Measurements from ENCODE around the gene ATP10A. TPM values are rescaled to one million over a fixed set of nuclear protein-coding genes. Genes with fewer than 3 reads are reported as not detected.

The ATP10A gene
- total RNA-seq, 2 donors from 2014 or later: 5.6 to 14.3 TPM

- no peak for DNase-seq (ENCODE audit: low spot score)
- no peak overlapping the region for H3K4me3 ChIP-seq
- H3K9me3 ChIP-seq: no peaks in the 10 kb centered on the region
- H3K27me3 ChIP-seq (replicated peaks; ENCODE audit: insufficient read depth): no peaks in the 10 kb centered on the region
- H3K27ac ChIP-seq: no peak overlapping the region
- TF ChIP-seq POLR2AphosphoS5 (IDR thresholded peaks at IDR 0.05): no peak
- TF ChIP-seq POLR2A (IDR thresholded peaks at IDR 0.05): no peak
- WGBS: 57% methylated on average over 8 of the region's 8 CpGs
- intact Hi-C loops (cut with DNase I): no loop called here
- H3K4me1 ChIP-seq (replicated peaks): no peaks in the 10 kb centered on the region
- H3K36me3 ChIP-seq: no peaks in the 10 kb centered on the region
Observed at GRCh38 chr15:25797511-25797935, 65.6 kb downstream of the ATP10A start.

- no peak overlapping the region for H3K27ac ChIP-seq
- H3K4me3 ChIP-seq: no peak overlapping the region
- H3K36me3 ChIP-seq: no peaks in the 10 kb centered on the region
- no peaks in the 10 kb centered on the region for H3K9me3 ChIP-seq
- H3K4me1 ChIP-seq (replicated peaks): no peaks in the 10 kb centered on the region
- no peaks in the 10 kb centered on the region for H3K27me3 ChIP-seq (replicated peaks; ENCODE audit: insufficient read depth)
- TF ChIP-seq CTCF (IDR thresholded peaks at IDR 0.05) (no peak), POLR2AphosphoS5 (IDR thresholded peaks at IDR 0.05) (no peak), POLR2A (IDR thresholded peaks at IDR 0.05) (no peak)
- WGBS: 81% methylated on average over 4 of the region's 4 CpGs
- intact Hi-C loops (cut with DNase I): no loop called here
- DNase-seq (ENCODE audit: low spot score): no peak
Observed at GRCh38 chr15:25797035-25797434, 66.1 kb downstream of the ATP10A start.

GRCh38 chr15:25796395-25796794, 66.7 kb downstream of the ATP10A start:
- DNase-seq (ENCODE audit: low spot score): no peak
- no peak overlapping the region for H3K27ac ChIP-seq

GRCh38 chr15:25795712-25796111, 67.4 kb downstream of the ATP10A start:
- H3K27ac ChIP-seq: no peak overlapping the region
- 71% methylated on average over 5 of the region's 6 CpGs for WGBS

More at GRCh38 chr15:25796395-25796794, 66.7 kb downstream of the ATP10A start:
- H3K36me3 ChIP-seq: no peaks in the 10 kb centered on the region
- 90% methylated on average over 6 of the region's 7 CpGs for WGBS
- no peaks in the 10 kb centered on the region for H3K4me1 ChIP-seq (replicated peaks)
- no peaks in the 10 kb centered on the region for H3K27me3 ChIP-seq (replicated peaks; ENCODE audit: insufficient read depth)
- intact Hi-C loops (cut with DNase I): no loop called here
- TF ChIP-seq POLR2A (IDR thresholded peaks at IDR 0.05) (no peak), POLR2AphosphoS5 (IDR thresholded peaks at IDR 0.05) (no peak), CTCF (IDR thresholded peaks at IDR 0.05) (no peak)
- H3K4me3 ChIP-seq: no peak overlapping the region
- H3K9me3 ChIP-seq: no peaks in the 10 kb centered on the region

GRCh38 chr15:25795061-25795460, 68.1 kb downstream of the ATP10A start:
- 80% methylated on average over 9 of the region's 9 CpGs for WGBS
- Histone ChIP-seq H3K36me3 (no peaks in the 10 kb centered on the region), H3K27ac (no peak overlapping the region), H3K9me3 (no peaks in the 10 kb centered on the region), H3K4me3 (no peak overlapping the region), H3K4me1 (replicated peaks) (no peaks in the 10 kb centered on the region), H3K27me3 (replicated peaks; ENCODE audit: insufficient read depth) (no peaks in the 10 kb centered on the region)
- no peak for DNase-seq (ENCODE audit: low spot score)
- no peak for TF ChIP-seq CTCF (IDR thresholded peaks at IDR 0.05)
- TF ChIP-seq POLR2A (IDR thresholded peaks at IDR 0.05): no peak
- TF ChIP-seq POLR2AphosphoS5 (IDR thresholded peaks at IDR 0.05): no peak
- intact Hi-C loops (cut with DNase I): no loop called here

More at GRCh38 chr15:25795712-25796111, 67.4 kb downstream of the ATP10A start:
- no peaks in the 10 kb centered on the region for H3K36me3 ChIP-seq
- no peak for DNase-seq (ENCODE audit: low spot score)
- H3K27me3 ChIP-seq (replicated peaks; ENCODE audit: insufficient read depth): no peaks in the 10 kb centered on the region
- no peaks in the 10 kb centered on the region for H3K9me3 ChIP-seq
- TF ChIP-seq POLR2A (IDR thresholded peaks at IDR 0.05): no peak
- H3K4me1 ChIP-seq (replicated peaks): no peaks in the 10 kb centered on the region
- intact Hi-C loops (cut with DNase I): no loop called here
- H3K4me3 ChIP-seq: no peak overlapping the region

- WGBS: 86% methylated on average over 6 of the region's 6 CpGs
- intact Hi-C loops (cut with DNase I): no loop called here
- H3K4me1 ChIP-seq (replicated peaks): no peaks in the 10 kb centered on the region
Observed at GRCh38 chr15:25793354-25794050, 69.6 kb downstream of the ATP10A start.

More at GRCh38 chr15:25793354-25794050, 69.6 kb downstream of the ATP10A start:
- Histone ChIP-seq H3K4me3 (no peak overlapping the region), H3K27ac (no peak overlapping the region), H3K9me3 (no peaks in the 10 kb centered on the region), H3K36me3 (no peaks in the 10 kb centered on the region), H3K27me3 (replicated peaks; ENCODE audit: insufficient read depth) (no peaks in the 10 kb centered on the region)
- DNase-seq (ENCODE audit: low spot score): no peak
- no peak for TF ChIP-seq POLR2A (IDR thresholded peaks at IDR 0.05)
- no peak for TF ChIP-seq POLR2AphosphoS5 (IDR thresholded peaks at IDR 0.05)
- no peak for TF ChIP-seq CTCF (IDR thresholded peaks at IDR 0.05)
